HCT116 (cell line): Measurements from ENCODE around the gene GJD2.

ENCODE experiments used
- CEBPB ChIP-seq: IDR thresholded peaks from 2 replicates; pipeline ENCODE4 v1.6.1; 2012; ENCODE audit warnings: low read depth
- EZH2 ChIP-seq: fragments of 200-600 bp; sonication (generic); IDR thresholded peaks from 2 replicates; pipeline ENCODE4 v1.6.1; 2017; ENCODE audit warnings: antibody characterized with exemption, mixed run types
- EZH2phosphoT487 ChIP-seq: fragments of 200-600 bp; IDR thresholded peaks from 2 replicates; pipeline ENCODE4 v1.6.1; 2018; ENCODE audit warnings: antibody characterized with exemption, borderline replicate concordance
- JUND ChIP-seq: IDR thresholded peaks from 2 replicates; pipeline ENCODE4 v1.6.1; 2012
- MAX ChIP-seq: IDR thresholded peaks from 2 replicates; pipeline ENCODE4 v1.6.1; 2012
- POLR2A ChIP-seq: IDR thresholded peaks from 2 replicates; pipeline ENCODE4 v1.7.0; 2011; ENCODE audit warnings: borderline replicate concordance; ENCODE audit not compliant: insufficient read depth, insufficient read length; ENCODE audit errors: extremely low read depth
- SIN3A ChIP-seq: IDR thresholded peaks from 2 replicates; pipeline ENCODE4 v1.6.1; 2012; ENCODE audit warnings: low read depth
- SRF ChIP-seq: IDR thresholded peaks from 2 replicates; pipeline ENCODE4 v1.6.1; 2012; ENCODE audit warnings: low read depth
- TCF7L2 ChIP-seq: IDR thresholded peaks from 2 replicates; pipeline ENCODE4 v1.7.0; 2011; ENCODE audit warnings: borderline replicate concordance, inconsistent platforms; ENCODE audit not compliant: insufficient read depth, insufficient read length; ENCODE audit errors: extremely low read depth
- ZBTB33 ChIP-seq: IDR thresholded peaks from 2 replicates; pipeline ENCODE4 v1.6.1; 2011; ENCODE audit warnings: mild to moderate bottlenecking, low read length, moderate library complexity; ENCODE audit not compliant: insufficient replicate concordance; ENCODE audit errors: extremely low read depth
- ZFX ChIP-seq: fragments of 450-650 bp; IDR thresholded peaks from 2 replicates; pipeline ENCODE4 v1.6.1; 2017
- ZNF274 ChIP-seq: fragments of 200-500 bp; sonication (Bioruptor generic); IDR thresholded peaks from 2 replicates; pipeline ENCODE4 v1.6.1; 2014; ENCODE audit warnings: mild to moderate bottlenecking, low read depth, low read length, inconsistent platforms
- TF ChIP-seq, protein P1 (sequence below), 3 experiments: fragments of 200-600 bp in 1 of 3; sonication (generic) in 1 of 3; IDR thresholded peaks in 2 of 3; conservative IDR thresholded peaks in 1 of 3; 2 replicates each; pipeline ENCODE4 v1.5.1; 2012 to 2017; ENCODE audit warnings: low read depth in 2 of 3, low read length in 2 of 3, antibody characterized with exemption in 1 of 3, borderline replicate concordance in 1 of 3, control low read depth in 1 of 3, mild to moderate bottlenecking in 1 of 3, mixed read lengths in 1 of 3, mixed run types in 1 of 3, moderate library complexity in 1 of 3; ENCODE audit not compliant: insufficient read depth in 1 of 3
- TF ChIP-seq, protein P2 (sequence below): IDR thresholded peaks from 2 replicates; pipeline ENCODE4 v1.6.1; 2012; ENCODE audit warnings: low read depth

DNA sequence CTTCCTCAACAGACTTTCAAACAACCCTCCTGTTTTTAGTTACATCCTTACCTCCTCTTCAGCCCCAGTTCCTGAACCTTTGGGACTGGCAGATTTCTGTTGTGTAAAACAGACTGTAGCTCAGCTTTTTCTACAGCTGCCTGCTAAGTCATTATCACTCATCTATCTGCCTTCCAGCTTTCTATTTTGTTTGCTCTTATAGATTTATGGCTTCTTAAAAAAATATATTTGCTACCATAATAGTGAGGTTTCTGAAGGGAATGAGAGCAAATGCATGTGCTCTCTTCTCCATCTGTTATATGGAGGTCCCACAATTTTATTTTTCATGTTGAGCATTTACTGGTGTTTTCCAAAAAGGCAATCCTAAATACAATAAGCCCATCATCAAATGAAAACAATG is 18.2 kb upstream of the GJD2 start:
- TF ChIP-seq EZH2phosphoT487: no peak
- TF ChIP-seq, protein P1, sequence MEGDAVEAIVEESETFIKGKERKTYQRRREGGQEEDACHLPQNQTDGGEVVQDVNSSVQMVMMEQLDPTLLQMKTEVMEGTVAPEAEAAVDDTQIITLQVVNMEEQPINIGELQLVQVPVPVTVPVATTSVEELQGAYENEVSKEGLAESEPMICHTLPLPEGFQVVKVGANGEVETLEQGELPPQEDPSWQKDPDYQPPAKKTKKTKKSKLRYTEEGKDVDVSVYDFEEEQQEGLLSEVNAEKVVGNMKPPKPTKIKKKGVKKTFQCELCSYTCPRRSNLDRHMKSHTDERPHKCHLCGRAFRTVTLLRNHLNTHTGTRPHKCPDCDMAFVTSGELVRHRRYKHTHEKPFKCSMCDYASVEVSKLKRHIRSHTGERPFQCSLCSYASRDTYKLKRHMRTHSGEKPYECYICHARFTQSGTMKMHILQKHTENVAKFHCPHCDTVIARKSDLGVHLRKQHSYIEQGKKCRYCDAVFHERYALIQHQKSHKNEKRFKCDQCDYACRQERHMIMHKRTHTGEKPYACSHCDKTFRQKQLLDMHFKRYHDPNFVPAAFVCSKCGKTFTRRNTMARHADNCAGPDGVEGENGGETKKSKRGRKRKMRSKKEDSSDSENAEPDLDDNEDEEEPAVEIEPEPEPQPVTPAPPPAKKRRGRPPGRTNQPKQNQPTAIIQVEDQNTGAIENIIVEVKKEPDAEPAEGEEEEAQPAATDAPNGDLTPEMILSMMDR (IDR thresholded peaks at IDR 0.05 in 2 of 3, conservative IDR thresholded peaks at IDR 0.05 in 1 of 3; ENCODE audit: borderline replicate concordance in 1 of 3, insufficient read depth in 1 of 3, low read depth in 2 of 3, low read length in 2 of 3): no peak
- TF ChIP-seq ZBTB33: no peak
- TF ChIP-seq, protein P2, sequence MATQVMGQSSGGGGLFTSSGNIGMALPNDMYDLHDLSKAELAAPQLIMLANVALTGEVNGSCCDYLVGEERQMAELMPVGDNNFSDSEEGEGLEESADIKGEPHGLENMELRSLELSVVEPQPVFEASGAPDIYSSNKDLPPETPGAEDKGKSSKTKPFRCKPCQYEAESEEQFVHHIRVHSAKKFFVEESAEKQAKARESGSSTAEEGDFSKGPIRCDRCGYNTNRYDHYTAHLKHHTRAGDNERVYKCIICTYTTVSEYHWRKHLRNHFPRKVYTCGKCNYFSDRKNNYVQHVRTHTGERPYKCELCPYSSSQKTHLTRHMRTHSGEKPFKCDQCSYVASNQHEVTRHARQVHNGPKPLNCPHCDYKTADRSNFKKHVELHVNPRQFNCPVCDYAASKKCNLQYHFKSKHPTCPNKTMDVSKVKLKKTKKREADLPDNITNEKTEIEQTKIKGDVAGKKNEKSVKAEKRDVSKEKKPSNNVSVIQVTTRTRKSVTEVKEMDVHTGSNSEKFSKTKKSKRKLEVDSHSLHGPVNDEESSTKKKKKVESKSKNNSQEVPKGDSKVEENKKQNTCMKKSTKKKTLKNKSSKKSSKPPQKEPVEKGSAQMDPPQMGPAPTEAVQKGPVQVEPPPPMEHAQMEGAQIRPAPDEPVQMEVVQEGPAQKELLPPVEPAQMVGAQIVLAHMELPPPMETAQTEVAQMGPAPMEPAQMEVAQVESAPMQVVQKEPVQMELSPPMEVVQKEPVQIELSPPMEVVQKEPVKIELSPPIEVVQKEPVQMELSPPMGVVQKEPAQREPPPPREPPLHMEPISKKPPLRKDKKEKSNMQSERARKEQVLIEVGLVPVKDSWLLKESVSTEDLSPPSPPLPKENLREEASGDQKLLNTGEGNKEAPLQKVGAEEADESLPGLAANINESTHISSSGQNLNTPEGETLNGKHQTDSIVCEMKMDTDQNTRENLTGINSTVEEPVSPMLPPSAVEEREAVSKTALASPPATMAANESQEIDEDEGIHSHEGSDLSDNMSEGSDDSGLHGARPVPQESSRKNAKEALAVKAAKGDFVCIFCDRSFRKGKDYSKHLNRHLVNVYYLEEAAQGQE: no peak
- no peak for TF ChIP-seq CEBPB
- no peak for TF ChIP-seq EZH2
- TF ChIP-seq MAX: no peak
- TF ChIP-seq POLR2A: no peak
- TF ChIP-seq SIN3A: no peak
- no peak for TF ChIP-seq ZFX
- TF ChIP-seq TCF7L2: no peak
- no peak for TF ChIP-seq JUND
- no peak for TF ChIP-seq SRF
- no peak for TF ChIP-seq ZNF274
